ENCODE results near the gene MAP2K6.

MAP2K6 gene

GRCh38 chr17:69417545-69418483 is 3.3 kb downstream of the MAP2K6 start:
- TF ChIP-seq POLR2AphosphoS5 (IDR thresholded peaks at IDR 0.05; ENCODE audit: borderline replicate concordance, low read depth, low read length) (no peak), EZH2 (IDR thresholded peaks at IDR 0.05) (no peak), FOXP2 (optimal IDR thresholded peaks at IDR 0.05; ENCODE audit: control extremely low read depth, extremely low read length, insufficient read depth) (no peak)
- no peak for DNase-seq (ENCODE audit: low read depth, low spot score)
- no peaks in the 10 kb centered on the region for H3K9me3 ChIP-seq (ENCODE audit: low read depth, low read length)
- H3K9ac ChIP-seq (ENCODE audit: insufficient read length): peak overlapping the region; percentile 46
- H3K4me3 ChIP-seq: peak overlapping the region; percentile 88
- peak overlapping the region; percentile 71 for H3K27ac ChIP-seq
- H3K36me3 ChIP-seq (ENCODE audit: insufficient read depth, low read length): no peaks in the 10 kb centered on the region

- Histone ChIP-seq H3K9ac (ENCODE audit: insufficient read length) (peak overlapping the region; percentile 46), H3K9me3 (ENCODE audit: low read depth, low read length) (no peaks in the 10 kb centered on the region), H3K4me3 (peak overlapping the region; percentile 88), H3K27ac (peak overlapping the region; percentile 71; the same call in 1 of the 2 replicates), H3K36me3 (ENCODE audit: insufficient read depth, low read length) (no peaks in the 10 kb centered on the region)
- TF ChIP-seq POLR2AphosphoS5 (IDR thresholded peaks at IDR 0.05; ENCODE audit: borderline replicate concordance, low read depth, low read length) (no peak), EZH2 (IDR thresholded peaks at IDR 0.05) (no peak), FOXP2 (optimal IDR thresholded peaks at IDR 0.05; ENCODE audit: control extremely low read depth, extremely low read length, insufficient read depth) (no peak)
- no peak for DNase-seq (ENCODE audit: low read depth, low spot score)
Measured at GRCh38 chr17:69418535-69418934, 4.0 kb downstream of the MAP2K6 start.

GRCh38 chr17:69423450-69423849 is 9.0 kb downstream of the MAP2K6 start:
- Histone ChIP-seq H3K36me3 (ENCODE audit: insufficient read depth, low read length) (no peaks in the 10 kb centered on the region), H3K4me3 (no peak overlapping the region), H3K9me3 (ENCODE audit: low read depth, low read length) (no peaks in the 10 kb centered on the region), H3K9ac (ENCODE audit: insufficient read length) (no peak overlapping the region), H3K27ac (no peak overlapping the region)
- DNase-seq (ENCODE audit: low read depth, low spot score): no peak
- TF ChIP-seq POLR2AphosphoS5 (IDR thresholded peaks at IDR 0.05; ENCODE audit: borderline replicate concordance, low read depth, low read length) (no peak), FOXP2 (optimal IDR thresholded peaks at IDR 0.05; ENCODE audit: control extremely low read depth, extremely low read length, insufficient read depth) (no peak), EZH2 (IDR thresholded peaks at IDR 0.05) (no peak)

GRCh38 chr17:69424287-69425041 is 10.0 kb downstream of the MAP2K6 start:
- Histone ChIP-seq H3K27ac (no peak overlapping the region), H3K4me3 (no peak overlapping the region), H3K9ac (ENCODE audit: insufficient read length) (no peak overlapping the region), H3K9me3 (ENCODE audit: low read depth, low read length) (no peaks in the 10 kb centered on the region), H3K36me3 (ENCODE audit: insufficient read depth, low read length) (no peaks in the 10 kb centered on the region)
- TF ChIP-seq EZH2 (IDR thresholded peaks at IDR 0.05) (no peak), FOXP2 (optimal IDR thresholded peaks at IDR 0.05; ENCODE audit: control extremely low read depth, extremely low read length, insufficient read depth) (no peak), POLR2AphosphoS5 (IDR thresholded peaks at IDR 0.05; ENCODE audit: borderline replicate concordance, low read depth, low read length) (no peak)
- DNase-seq (ENCODE audit: low read depth, low spot score): no peak

GRCh38 chr17:69425978-69426377 is 11.5 kb downstream of the MAP2K6 start:
- H3K4me3 ChIP-seq: no peak overlapping the region
- H3K27ac ChIP-seq: no peak overlapping the region
- no peak overlapping the region for H3K9ac ChIP-seq (ENCODE audit: insufficient read length)

GRCh38 chr17:69427486-69428197 is 13.1 kb downstream of the MAP2K6 start:
- Histone ChIP-seq H3K36me3 (ENCODE audit: insufficient read depth, low read length) (no peaks in the 10 kb centered on the region), H3K4me3 (no peak overlapping the region), H3K9me3 (ENCODE audit: low read depth, low read length) (no peaks in the 10 kb centered on the region), H3K9ac (ENCODE audit: insufficient read length) (no peak overlapping the region), H3K27ac (no peak overlapping the region)
- TF ChIP-seq EZH2 (IDR thresholded peaks at IDR 0.05): no peak
- TF ChIP-seq POLR2AphosphoS5 (IDR thresholded peaks at IDR 0.05; ENCODE audit: borderline replicate concordance, low read depth, low read length): no peak
- TF ChIP-seq FOXP2 (optimal IDR thresholded peaks at IDR 0.05; ENCODE audit: control extremely low read depth, extremely low read length, insufficient read depth): no peak
- no peak for DNase-seq (ENCODE audit: low read depth, low spot score)

More at GRCh38 chr17:69425978-69426377, 11.5 kb downstream of the MAP2K6 start:
- no peaks in the 10 kb centered on the region for H3K36me3 ChIP-seq (ENCODE audit: insufficient read depth, low read length)
- no peak for TF ChIP-seq POLR2AphosphoS5 (IDR thresholded peaks at IDR 0.05; ENCODE audit: borderline replicate concordance, low read depth, low read length)
- no peak for TF ChIP-seq FOXP2 (optimal IDR thresholded peaks at IDR 0.05; ENCODE audit: control extremely low read depth, extremely low read length, insufficient read depth)
- no peak for TF ChIP-seq EZH2 (IDR thresholded peaks at IDR 0.05)
- no peak for DNase-seq (ENCODE audit: low read depth, low spot score)
- H3K9me3 ChIP-seq (ENCODE audit: low read depth, low read length): no peaks in the 10 kb centered on the region

- DNase-seq (ENCODE audit: low read depth, low spot score): no peak
- Histone ChIP-seq H3K4me3 (no peak overlapping the region), H3K27ac (no peak overlapping the region), H3K9me3 (ENCODE audit: low read depth, low read length) (no peaks in the 10 kb centered on the region), H3K36me3 (ENCODE audit: insufficient read depth, low read length) (no peaks in the 10 kb centered on the region), H3K9ac (ENCODE audit: insufficient read length) (no peak overlapping the region)
- no peak for TF ChIP-seq EZH2 (IDR thresholded peaks at IDR 0.05)
- no peak for TF ChIP-seq POLR2AphosphoS5 (IDR thresholded peaks at IDR 0.05; ENCODE audit: borderline replicate concordance, low read depth, low read length)
- TF ChIP-seq FOXP2 (optimal IDR thresholded peaks at IDR 0.05; ENCODE audit: control extremely low read depth, extremely low read length, insufficient read depth): no peak
Measured at GRCh38 chr17:69428252-69428980, 13.9 kb downstream of the MAP2K6 start.

All from SK-N-MC (cell line).